AG04449 (cell line): Measurements from ENCODE around the gene WDSUB1.

ENCODE experiments used
- CTCF ChIA-PET: fragments of 350-600 bp; formaldehyde crosslinking; extraction: SDS; loops from one replicate; lab custom pipeline; 2021; ENCODE audit warnings: antibody characterized with exemption; lab: Yijun Ruan, JAX
- POLR2A ChIA-PET: fragments of 400-600, 350-600 bp; formaldehyde crosslinking; extraction: SDS; loops from one replicate; lab custom pipeline; 2020; ENCODE audit warnings: antibody characterized with exemption, inconsistent platforms; lab: Yijun Ruan, JAX
- DNase-seq: peaks from one replicate; pipeline ENCODE4 v3.0.0-alpha.2; 2010; ENCODE audit warnings: low read depth, low spot score
- H3K4me3 ChIP-seq: 2 replicates; pipeline ENCODE4 v1.5.1; 2011; ENCODE audit warnings: low read depth, mild to moderate bottlenecking, control low read depth, low read length
- TF ChIP-seq, protein P1 (sequence below): IDR thresholded peaks from one replicate; pipeline ENCODE4 v1.5.1; 2011; ENCODE audit warnings: mild to moderate bottlenecking, moderate library complexity, low read length, control low read depth, inconsistent platforms; ENCODE audit not compliant: insufficient read depth; ENCODE audit errors: missing control alignments

Gene WDSUB1

DNA sequence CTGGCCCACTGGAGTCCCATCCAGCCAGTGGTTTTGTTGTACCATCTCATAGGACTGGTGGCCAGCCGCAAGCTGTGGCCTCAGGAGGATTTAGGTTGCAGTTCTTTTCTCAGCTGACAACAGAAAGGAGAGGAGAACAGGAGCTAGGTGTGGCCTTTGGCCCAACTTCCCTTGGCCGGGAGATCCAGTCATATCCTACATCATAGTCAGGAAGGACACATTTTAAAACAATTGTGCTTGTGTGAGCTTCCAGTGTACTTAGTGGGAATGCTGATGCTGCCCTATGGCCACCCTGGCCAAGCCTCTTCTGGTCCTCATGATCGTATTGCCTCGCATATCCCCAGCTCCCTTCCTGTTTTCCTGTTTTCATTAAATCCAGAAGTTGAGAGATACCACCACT is 98.1 kb downstream of the WDSUB1 start:
- no peak overlapping the region for H3K4me3 ChIP-seq
- TF ChIP-seq, protein P1, sequence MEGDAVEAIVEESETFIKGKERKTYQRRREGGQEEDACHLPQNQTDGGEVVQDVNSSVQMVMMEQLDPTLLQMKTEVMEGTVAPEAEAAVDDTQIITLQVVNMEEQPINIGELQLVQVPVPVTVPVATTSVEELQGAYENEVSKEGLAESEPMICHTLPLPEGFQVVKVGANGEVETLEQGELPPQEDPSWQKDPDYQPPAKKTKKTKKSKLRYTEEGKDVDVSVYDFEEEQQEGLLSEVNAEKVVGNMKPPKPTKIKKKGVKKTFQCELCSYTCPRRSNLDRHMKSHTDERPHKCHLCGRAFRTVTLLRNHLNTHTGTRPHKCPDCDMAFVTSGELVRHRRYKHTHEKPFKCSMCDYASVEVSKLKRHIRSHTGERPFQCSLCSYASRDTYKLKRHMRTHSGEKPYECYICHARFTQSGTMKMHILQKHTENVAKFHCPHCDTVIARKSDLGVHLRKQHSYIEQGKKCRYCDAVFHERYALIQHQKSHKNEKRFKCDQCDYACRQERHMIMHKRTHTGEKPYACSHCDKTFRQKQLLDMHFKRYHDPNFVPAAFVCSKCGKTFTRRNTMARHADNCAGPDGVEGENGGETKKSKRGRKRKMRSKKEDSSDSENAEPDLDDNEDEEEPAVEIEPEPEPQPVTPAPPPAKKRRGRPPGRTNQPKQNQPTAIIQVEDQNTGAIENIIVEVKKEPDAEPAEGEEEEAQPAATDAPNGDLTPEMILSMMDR: no peak
- ChIA-PET CTCF (interaction anchor here (1.2 to 1.4 kb wide), 2 partner anchors 115 to 288 kb away, joined by 3 read pairs; no protein-coding TSS in a partner anchor), POLR2A (no interaction called here)
- DNase-seq: no peak

DNA sequence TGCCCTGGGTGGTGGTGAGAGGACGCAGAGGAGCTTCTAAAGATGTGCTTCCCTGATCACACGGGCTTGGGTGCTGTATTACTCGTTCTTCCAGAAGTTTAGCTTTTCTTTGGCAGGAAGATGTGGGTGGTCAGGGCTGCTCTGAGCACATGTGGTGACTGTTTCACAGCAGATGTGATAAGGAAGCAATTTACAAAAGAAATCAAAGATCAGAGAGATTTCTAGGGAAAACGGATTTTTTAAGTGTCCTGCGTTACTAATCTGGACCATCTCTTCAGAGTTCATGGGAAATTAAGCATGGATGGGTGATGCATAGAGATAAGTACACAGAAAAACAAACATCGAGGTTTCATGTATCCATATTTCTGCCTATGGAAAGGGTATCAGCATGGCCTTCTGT is 99.4 kb downstream of the WDSUB1 start:
- DNase-seq: no peak
- POLR2A ChIA-PET: no interaction called here
- CTCF ChIA-PET: interaction anchor here (1.0 to 2.9 kb wide), 2 partner anchors 12 to 68 kb away, joined by 5 to 8 read pairs; no protein-coding TSS in a partner anchor
- H3K4me3 ChIP-seq: no peak overlapping the region
- TF ChIP-seq, protein P1: no peak

DNA sequence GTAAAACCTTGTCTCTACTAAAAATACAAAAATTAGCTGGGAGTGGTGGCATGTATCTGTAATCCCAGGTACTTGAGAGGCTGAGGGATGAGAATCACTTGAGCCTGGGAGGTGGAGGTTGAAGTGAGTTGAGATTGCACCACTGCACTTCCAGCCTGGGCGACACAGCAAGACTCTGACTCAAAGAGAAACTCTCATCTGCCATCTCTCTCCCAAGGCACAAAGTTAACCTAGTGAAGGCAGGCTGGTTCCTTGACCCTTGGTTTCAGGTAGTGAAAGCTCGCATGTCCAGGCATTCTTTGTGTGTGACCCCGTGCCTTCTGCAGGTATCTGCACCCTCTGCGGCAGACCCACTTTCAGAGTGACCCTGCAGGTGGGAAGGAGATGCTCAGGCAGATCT is 100.0 kb downstream of the WDSUB1 start:
- TF ChIP-seq, protein P1: no peak
- H3K4me3 ChIP-seq: no peak overlapping the region
- DNase-seq: no peak
- ChIA-PET CTCF (interaction anchor here (2.0 to 2.9 kb wide), 2 partner anchors 9 to 13 kb away, joined by 6 to 8 read pairs; no protein-coding TSS in a partner anchor), POLR2A (no interaction called here)
